22Rv1 (cell line): Measurements from ENCODE around the gene SLC35A2.
A peak's percentile ranks its signal among the peaks of the same experiment; 100 is the strongest.

Experiments
- H3K27ac ChIP-seq: fragments of 450-650 bp; 2 replicates; pipeline ENCODE4 v1.5.1; 2017
- CTCF ChIP-seq: fragments of 450-650 bp; IDR thresholded peaks from 2 replicates; pipeline ENCODE4 v1.5.1; 2017; ENCODE audit warnings: mild to moderate bottlenecking
- ZFX ChIP-seq: fragments of 450-650 bp; IDR thresholded peaks from 2 replicates; pipeline ENCODE4 v1.6.1; 2017; ENCODE audit warnings: antibody characterized with exemption, borderline replicate concordance

Gene SLC35A2

GRCh38 chrX:48911412-48912182 is at the start of gene SLC35A2:
SLC35A2 (minus strand) TSS chrX:48911646; CDS start chrX:48911636, 10 bp downstream.
- no peak for TF ChIP-seq CTCF
- TF ChIP-seq ZFX: no peak
- peak within 1 kb of the TSS; percentile 84 for H3K27ac ChIP-seq

- TF ChIP-seq CTCF (no peak), ZFX (no peak)
- no peak overlapping the region for H3K27ac ChIP-seq
Observed at GRCh38 chrX:48960291-48960690, 48.8 kb upstream of the SLC35A2 start.

GRCh38 chrX:48958635-48959094 is 47.2 kb upstream of the SLC35A2 start:
- TF ChIP-seq CTCF (no peak), ZFX (no peak)
- peak overlapping the region; percentile 93 for H3K27ac ChIP-seq

GRCh38 chrX:48957827-48958634 is 46.6 kb upstream of the SLC35A2 start:
- TF ChIP-seq ZFX (no peak), CTCF (no peak)

GRCh38 chrX:48957477-48957826 is 46.0 kb upstream of the SLC35A2 start, which contains the start of gene OTUD5:
OTUD5 (minus strand) TSS chrX:48957607; CDS start chrX:48957570, 37 bp downstream.
- no peak for TF ChIP-seq CTCF
- TF ChIP-seq ZFX: no peak

More at GRCh38 chrX:48957827-48958634, 46.6 kb upstream of the SLC35A2 start:
- H3K27ac ChIP-seq: peak overlapping the region; percentile 93

GRCh38 chrX:48956728-48957414 is 45.4 kb upstream of the SLC35A2 start:
- no peak for TF ChIP-seq CTCF
- TF ChIP-seq ZFX: no peak
- peak overlapping the region; percentile 93 for H3K27ac ChIP-seq

More at GRCh38 chrX:48957477-48957826, 46.0 kb upstream of the SLC35A2 start, which contains the start of gene OTUD5:
- H3K27ac ChIP-seq: peak within 1 kb of the TSS; percentile 93
